ENCODE results near the gene SLC30A1.

The SLC30A1 gene

GRCh38 chr1:211601982-211602670 is 23.2 kb upstream of the SLC30A1 start:
- no peak for DNase-seq
- H3K27me3 ChIP-seq, result no peaks in the 10 kb centered on the region; the same call in 1 of the 2 replicates
- H3K4me1 ChIP-seq, result peaks cover 28% of the 10 kb centered on the region
- no peaks in the 10 kb centered on the region; the same call in 1 of the 2 replicates for H3K36me3 ChIP-seq
- no peak overlapping the region for H3K4me3 ChIP-seq (ENCODE audit: low read depth, low read length)
- no peaks in the 10 kb centered on the region for H3K9me3 ChIP-seq
- TF ChIP-seq CTCF (IDR thresholded peaks at IDR 0.05; ENCODE audit: low read depth, low read length), result no peak

- H3K27me3 ChIP-seq, result no peaks in the 10 kb centered on the region; the same call in 1 of the 2 replicates
- H3K9me3 ChIP-seq, result no peaks in the 10 kb centered on the region
- peaks cover 28% of the 10 kb centered on the region for H3K4me1 ChIP-seq
- no peaks in the 10 kb centered on the region; the same call in 1 of the 2 replicates for H3K36me3 ChIP-seq
- no peak for TF ChIP-seq CTCF (IDR thresholded peaks at IDR 0.05; ENCODE audit: low read depth, low read length)
- no peak overlapping the region for H3K4me3 ChIP-seq (ENCODE audit: low read depth, low read length)
- no peak for DNase-seq
Measured at GRCh38 chr1:211601159-211601558, 22.2 kb upstream of the SLC30A1 start.

- no peak overlapping the region for H3K4me3 ChIP-seq (ENCODE audit: low read depth, low read length)
- no peak for DNase-seq
- no peaks in the 10 kb centered on the region; the same call in 1 of the 2 replicates for H3K36me3 ChIP-seq
- no peaks in the 10 kb centered on the region for H3K9me3 ChIP-seq
- no peaks in the 10 kb centered on the region; the same call in 1 of the 2 replicates for H3K27me3 ChIP-seq
- TF ChIP-seq CTCF (IDR thresholded peaks at IDR 0.05; ENCODE audit: low read depth, low read length), result no peak
- peaks cover 17% of the 10 kb centered on the region for H3K4me1 ChIP-seq
Measured at GRCh38 chr1:211599250-211599649, 20.3 kb upstream of the SLC30A1 start.

DNA sequence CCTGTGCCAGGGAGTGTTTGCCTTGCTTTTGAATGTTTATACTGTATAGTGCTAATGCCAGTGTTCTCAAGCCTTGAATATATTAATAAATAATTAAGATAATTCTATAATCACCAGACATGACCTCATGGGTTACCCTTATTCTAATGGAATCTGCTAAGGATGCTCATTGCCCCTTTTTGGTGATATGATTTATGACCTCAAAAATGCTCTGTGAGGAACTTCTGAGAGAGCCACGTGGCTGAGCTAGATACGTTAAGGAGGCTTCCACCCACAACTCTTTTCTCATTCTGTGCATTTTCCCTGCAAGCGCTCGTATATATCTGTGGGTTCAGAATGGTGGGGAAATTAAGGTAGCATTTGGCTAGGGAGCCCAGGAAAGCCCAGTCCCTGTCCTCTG is 19.6 kb upstream of the SLC30A1 start:
- no peaks in the 10 kb centered on the region for H3K9me3 ChIP-seq
- H3K4me1 ChIP-seq, result peaks cover 17% of the 10 kb centered on the region
- H3K27me3 ChIP-seq, result no peaks in the 10 kb centered on the region; the same call in 1 of the 2 replicates
- H3K36me3 ChIP-seq, result no peaks in the 10 kb centered on the region; the same call in 1 of the 2 replicates
- no peak for TF ChIP-seq CTCF (IDR thresholded peaks at IDR 0.05; ENCODE audit: low read depth, low read length)
- no peak for DNase-seq
- H3K4me3 ChIP-seq (ENCODE audit: low read depth, low read length), result no peak overlapping the region

DNA sequence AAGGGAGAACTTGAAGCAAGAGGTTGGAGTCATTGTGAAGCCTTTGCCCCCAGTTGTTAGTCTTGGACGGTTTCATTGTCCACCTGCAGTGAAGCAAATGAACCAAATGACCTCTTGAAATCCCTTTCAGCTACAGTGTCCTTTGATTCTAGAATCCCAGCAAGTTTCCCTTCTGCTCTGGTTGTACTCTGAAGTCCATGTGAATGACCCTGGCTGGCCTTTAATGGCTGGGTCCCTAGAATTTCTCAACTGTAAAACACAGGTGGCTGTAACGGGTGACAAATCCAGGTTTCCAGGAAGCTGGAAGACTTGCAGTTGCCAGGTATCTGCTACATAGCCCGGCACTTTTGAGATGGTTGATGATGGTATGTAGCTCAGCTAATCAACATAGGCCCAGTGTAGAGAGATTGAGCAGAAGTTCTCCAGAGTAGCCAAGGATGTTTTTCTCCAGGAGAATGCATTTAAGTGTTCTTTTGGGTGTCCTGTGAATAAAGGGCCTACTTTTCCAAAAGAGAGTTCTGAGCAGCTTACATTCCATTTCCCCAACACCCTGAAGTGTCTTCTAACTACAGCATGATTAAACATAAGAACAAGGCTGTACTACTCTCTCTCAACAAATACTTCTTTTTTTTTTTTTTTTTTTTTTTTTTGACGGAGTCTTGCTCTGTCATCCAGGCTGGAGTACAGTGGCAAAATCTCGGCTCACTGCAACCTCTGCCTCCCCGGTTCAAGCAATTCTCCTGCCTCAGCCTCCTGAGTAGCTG is 17.6 kb upstream of the SLC30A1 start:
- Histone ChIP-seq H3K27me3 (no peaks in the 10 kb centered on the region), H3K36me3 (no peaks in the 10 kb centered on the region), H3K4me3 (ENCODE audit: low read depth, low read length) (no peak overlapping the region), H3K9me3 (no peaks in the 10 kb centered on the region), H3K4me1 (peaks cover 3% of the 10 kb centered on the region; the same call in 1 of the 2 replicates)
- no peak for DNase-seq
- TF ChIP-seq CTCF (IDR thresholded peaks at IDR 0.05; ENCODE audit: low read depth, low read length), result no peak

GRCh38 chr1:211595419-211595818 is 16.5 kb upstream of the SLC30A1 start:
- DNase-seq, result no peak
- H3K27me3 ChIP-seq, result no peaks in the 10 kb centered on the region
- H3K36me3 ChIP-seq, result no peaks in the 10 kb centered on the region
- H3K4me1 ChIP-seq, result peaks cover 3% of the 10 kb centered on the region; the same call in 1 of the 2 replicates
- H3K4me3 ChIP-seq (ENCODE audit: low read depth, low read length), result no peak overlapping the region
- TF ChIP-seq CTCF (IDR thresholded peaks at IDR 0.05; ENCODE audit: low read depth, low read length), result no peak
- no peaks in the 10 kb centered on the region for H3K9me3 ChIP-seq

Measured in BE2C (cell line).